ENCODE data around the gene CHL1. TPM values are rescaled to one million over a fixed set of nuclear protein-coding genes. Genes with fewer than 3 reads are reported as not detected.

CHL1 gene
- total RNA-seq, 4 donors from 2014 or later, result 1.6 to 61.1 (median 5.3) TPM

DNA sequence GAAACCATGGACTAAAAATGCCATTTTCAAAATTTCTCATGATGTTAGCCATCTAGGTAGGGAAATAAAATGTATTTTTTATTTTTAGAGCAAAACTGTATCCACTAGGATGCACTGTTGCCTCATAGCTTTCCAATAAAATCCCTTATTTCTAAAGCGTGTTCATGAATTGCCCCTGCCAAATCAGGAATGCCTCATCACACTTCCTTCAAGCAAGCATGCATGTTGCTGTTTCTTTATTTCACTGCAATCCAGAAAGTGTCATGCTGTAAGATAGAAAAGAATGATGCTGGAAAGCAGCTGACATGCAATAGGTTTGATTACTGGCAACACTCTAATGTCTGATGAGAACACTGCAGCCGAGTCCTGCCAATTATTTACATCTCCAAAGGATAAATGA is 239.5 kb downstream of the CHL1 start:
- no peaks in the 10 kb centered on the region for H3K27me3 ChIP-seq
- H3K27ac ChIP-seq, result no peak overlapping the region
- H3K4me1 ChIP-seq, result no peaks in the 10 kb centered on the region
- TF ChIP-seq, protein P1, sequence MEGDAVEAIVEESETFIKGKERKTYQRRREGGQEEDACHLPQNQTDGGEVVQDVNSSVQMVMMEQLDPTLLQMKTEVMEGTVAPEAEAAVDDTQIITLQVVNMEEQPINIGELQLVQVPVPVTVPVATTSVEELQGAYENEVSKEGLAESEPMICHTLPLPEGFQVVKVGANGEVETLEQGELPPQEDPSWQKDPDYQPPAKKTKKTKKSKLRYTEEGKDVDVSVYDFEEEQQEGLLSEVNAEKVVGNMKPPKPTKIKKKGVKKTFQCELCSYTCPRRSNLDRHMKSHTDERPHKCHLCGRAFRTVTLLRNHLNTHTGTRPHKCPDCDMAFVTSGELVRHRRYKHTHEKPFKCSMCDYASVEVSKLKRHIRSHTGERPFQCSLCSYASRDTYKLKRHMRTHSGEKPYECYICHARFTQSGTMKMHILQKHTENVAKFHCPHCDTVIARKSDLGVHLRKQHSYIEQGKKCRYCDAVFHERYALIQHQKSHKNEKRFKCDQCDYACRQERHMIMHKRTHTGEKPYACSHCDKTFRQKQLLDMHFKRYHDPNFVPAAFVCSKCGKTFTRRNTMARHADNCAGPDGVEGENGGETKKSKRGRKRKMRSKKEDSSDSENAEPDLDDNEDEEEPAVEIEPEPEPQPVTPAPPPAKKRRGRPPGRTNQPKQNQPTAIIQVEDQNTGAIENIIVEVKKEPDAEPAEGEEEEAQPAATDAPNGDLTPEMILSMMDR (IDR thresholded peaks at IDR 0.05), result no peak
- TF ChIP-seq POLR2A (IDR thresholded peaks at IDR 0.05), result no peak
- no peaks in the 10 kb centered on the region for H3K9me3 ChIP-seq
- no peak for DNase-seq
- no peak overlapping the region for H3K4me3 ChIP-seq
- H3K36me3 ChIP-seq, result no peaks in the 10 kb centered on the region

DNA sequence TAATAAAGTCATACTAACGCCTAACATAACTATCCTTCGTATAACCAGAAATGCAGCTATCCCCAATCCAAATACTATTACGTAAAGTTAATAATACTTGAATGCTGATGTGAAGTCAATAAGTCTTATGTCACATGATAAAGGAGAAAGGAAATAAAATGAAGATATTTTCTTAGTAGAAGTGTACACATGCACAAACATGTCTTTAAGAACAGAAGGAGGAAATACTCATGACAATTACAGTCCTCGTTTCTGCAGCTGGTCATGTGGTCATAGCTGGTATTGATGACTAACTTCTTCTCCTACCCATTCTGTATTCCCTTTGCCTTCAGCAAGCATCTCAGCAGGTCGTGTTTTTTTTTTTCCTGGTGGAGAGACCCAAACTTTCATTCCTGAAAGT is 244.3 kb downstream of the CHL1 start:
- Histone ChIP-seq H3K9me3 (no peaks in the 10 kb centered on the region), H3K4me3 (no peak overlapping the region), H3K4me1 (no peaks in the 10 kb centered on the region), H3K36me3 (no peaks in the 10 kb centered on the region), H3K27ac (no peak overlapping the region), H3K27me3 (no peaks in the 10 kb centered on the region)
- TF ChIP-seq, protein P1 (IDR thresholded peaks at IDR 0.05), result no peak
- TF ChIP-seq POLR2A (IDR thresholded peaks at IDR 0.05), result no peak
- no peak for DNase-seq

GRCh38 chr3:445960-446359 is 249.4 kb downstream of the CHL1 start:
- Histone ChIP-seq H3K27me3 (no peaks in the 10 kb centered on the region), H3K4me1 (no peaks in the 10 kb centered on the region), H3K4me3 (no peak overlapping the region), H3K9me3 (no peaks in the 10 kb centered on the region), H3K27ac (no peak overlapping the region), H3K36me3 (no peaks in the 10 kb centered on the region)
- no peak for DNase-seq
- TF ChIP-seq, protein P1 (IDR thresholded peaks at IDR 0.05), result no peak
- no peak for TF ChIP-seq POLR2A (IDR thresholded peaks at IDR 0.05)

DNA sequence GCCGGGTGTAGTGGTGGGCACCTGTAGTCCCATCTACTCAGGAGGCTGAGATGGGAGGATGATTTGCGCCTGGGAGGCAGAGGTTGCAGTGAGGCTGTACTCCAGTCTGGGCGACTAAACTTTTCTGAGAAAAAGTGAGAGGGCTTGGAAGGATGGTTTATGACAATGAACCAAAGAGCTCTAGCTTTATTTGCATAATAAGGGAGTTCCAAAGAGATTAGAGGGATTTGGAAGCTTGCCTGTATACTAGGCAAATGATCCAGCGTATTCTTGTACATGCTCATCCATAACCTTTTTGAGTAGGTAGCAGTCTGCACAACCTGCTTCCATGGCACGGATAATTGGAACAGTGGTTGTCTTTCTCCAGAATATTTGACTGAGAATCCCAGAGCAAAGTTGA is 251.1 kb downstream of the CHL1 start:
- Histone ChIP-seq H3K27ac (no peak overlapping the region), H3K4me3 (no peak overlapping the region), H3K36me3 (no peaks in the 10 kb centered on the region), H3K27me3 (no peaks in the 10 kb centered on the region), H3K9me3 (no peaks in the 10 kb centered on the region), H3K4me1 (no peaks in the 10 kb centered on the region)
- DNase-seq, result no peak
- TF ChIP-seq, protein P1 (IDR thresholded peaks at IDR 0.05), result no peak
- TF ChIP-seq POLR2A (IDR thresholded peaks at IDR 0.05), result no peak

GRCh38 chr3:449711-450110 is 253.1 kb downstream of the CHL1 start:
- Histone ChIP-seq H3K36me3 (no peaks in the 10 kb centered on the region), H3K27ac (no peak overlapping the region), H3K4me1 (no peaks in the 10 kb centered on the region), H3K27me3 (no peaks in the 10 kb centered on the region), H3K9me3 (no peaks in the 10 kb centered on the region), H3K4me3 (no peak overlapping the region)
- no peak for TF ChIP-seq POLR2A (IDR thresholded peaks at IDR 0.05)
- TF ChIP-seq, protein P1 (IDR thresholded peaks at IDR 0.05), result no peak
- no peak for DNase-seq

DNA sequence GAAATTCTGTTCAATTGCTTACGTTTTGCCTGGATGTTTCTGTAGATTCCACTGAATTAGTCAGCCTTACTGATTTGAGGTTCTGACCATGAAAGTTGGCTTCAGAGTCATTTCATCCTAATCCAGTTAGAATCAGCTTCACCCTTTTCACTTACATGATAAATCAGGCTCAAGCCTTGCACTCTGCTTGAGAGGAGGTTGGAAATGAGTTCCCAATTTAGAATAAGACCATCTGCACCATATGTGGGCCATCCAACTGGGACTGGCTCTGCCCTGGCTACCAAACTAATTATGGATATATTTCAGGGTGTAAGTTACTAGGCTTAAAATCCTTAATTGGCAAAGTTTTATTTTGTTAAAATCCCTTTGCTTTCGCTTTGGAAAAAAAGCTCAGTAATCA is 255.7 kb downstream of the CHL1 start:
- no peaks in the 10 kb centered on the region for H3K27me3 ChIP-seq
- H3K27ac ChIP-seq, result no peak overlapping the region
- H3K36me3 ChIP-seq, result no peaks in the 10 kb centered on the region
- H3K9me3 ChIP-seq, result no peaks in the 10 kb centered on the region
- H3K4me3 ChIP-seq, result no peak overlapping the region
- no peaks in the 10 kb centered on the region for H3K4me1 ChIP-seq
- DNase-seq, result no peak
- no peak for TF ChIP-seq POLR2A (IDR thresholded peaks at IDR 0.05)
- TF ChIP-seq, protein P1 (IDR thresholded peaks at IDR 0.05), result no peak

All from Peyer's patch (tissue), 4 donors.